Astrocyte (in vitro differentiated cells and primary cell): ENCODE results near the gene PRDM10.

ENCODE experiments used
- CTCF ChIP-seq: IDR thresholded peaks from 2 replicates; pipeline ENCODE4 v1.5.1; 2011; ENCODE audit warnings: low read depth, mild to moderate bottlenecking, inconsistent platforms, low read length, moderate library complexity; ENCODE audit not compliant: insufficient read depth
- EZH2 ChIP-seq: IDR thresholded peaks from 2 replicates; pipeline ENCODE4 v1.6.1; 2012; ENCODE audit warnings: mild to moderate bottlenecking, low read length, inconsistent platforms; ENCODE audit not compliant: insufficient read depth

- TF ChIP-seq CTCF (no peak), EZH2 (no peak)
These were observed 72.3 kb downstream of the PRDM10 start for GRCh38 chr11:129930296-129930695.
